Measurements from ENCODE around the gene PCTP. TPM values are rescaled to one million over a fixed set of nuclear protein-coding genes. Genes with fewer than 3 reads are reported as not detected.
A peak's percentile ranks its signal among the peaks of the same experiment; 100 is the strongest.

PCTP gene
- total RNA-seq, 4 donors from 2014 or later, result 5.0 to 14.3 (median 6.9) TPM

- 84 to 92% methylated on average over 3 of the region's 3 CpGs for WGBS, 2 donors
- no peak overlapping the region for H3K4me3 ChIP-seq (ENCODE audit: low read depth, poor library complexity, severe bottlenecking)
- intact Hi-C loops (cut with DNase I; ENCODE audit: low total_unique reads), result no loop called here
- TF ChIP-seq POLR2A (IDR thresholded peaks at IDR 0.05), result no peak
- TF ChIP-seq, protein P1, sequence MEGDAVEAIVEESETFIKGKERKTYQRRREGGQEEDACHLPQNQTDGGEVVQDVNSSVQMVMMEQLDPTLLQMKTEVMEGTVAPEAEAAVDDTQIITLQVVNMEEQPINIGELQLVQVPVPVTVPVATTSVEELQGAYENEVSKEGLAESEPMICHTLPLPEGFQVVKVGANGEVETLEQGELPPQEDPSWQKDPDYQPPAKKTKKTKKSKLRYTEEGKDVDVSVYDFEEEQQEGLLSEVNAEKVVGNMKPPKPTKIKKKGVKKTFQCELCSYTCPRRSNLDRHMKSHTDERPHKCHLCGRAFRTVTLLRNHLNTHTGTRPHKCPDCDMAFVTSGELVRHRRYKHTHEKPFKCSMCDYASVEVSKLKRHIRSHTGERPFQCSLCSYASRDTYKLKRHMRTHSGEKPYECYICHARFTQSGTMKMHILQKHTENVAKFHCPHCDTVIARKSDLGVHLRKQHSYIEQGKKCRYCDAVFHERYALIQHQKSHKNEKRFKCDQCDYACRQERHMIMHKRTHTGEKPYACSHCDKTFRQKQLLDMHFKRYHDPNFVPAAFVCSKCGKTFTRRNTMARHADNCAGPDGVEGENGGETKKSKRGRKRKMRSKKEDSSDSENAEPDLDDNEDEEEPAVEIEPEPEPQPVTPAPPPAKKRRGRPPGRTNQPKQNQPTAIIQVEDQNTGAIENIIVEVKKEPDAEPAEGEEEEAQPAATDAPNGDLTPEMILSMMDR (IDR thresholded peaks at IDR 0.05), result no peak
- DNase-seq (ENCODE audit: low spot score in 2 of 2), result no peak
Measured at GRCh38 chr17:55793272-55793671, 42.4 kb downstream of the PCTP start.

GRCh38 chr17:55794725-55795482, 44.1 kb downstream of the PCTP start:
- TF ChIP-seq POLR2A (IDR thresholded peaks at IDR 0.05), result no peak
- TF ChIP-seq, protein P1 (IDR thresholded peaks at IDR 0.05), result no peak
- 52 to 67% methylated on average over 6 of the region's 6 CpGs for WGBS, 2 donors
- intact Hi-C loops (cut with DNase I; ENCODE audit: low total_unique reads), result no loop called here
- no peak overlapping the region for H3K4me3 ChIP-seq (ENCODE audit: low read depth, poor library complexity, severe bottlenecking)
- no peak for DNase-seq (ENCODE audit: low spot score in 2 of 2)

GRCh38 chr17:55806745-55807495, 56.1 kb downstream of the PCTP start:
- H3K4me3 ChIP-seq (ENCODE audit: low read depth, poor library complexity, severe bottlenecking), result no peak overlapping the region
- no peak for DNase-seq (ENCODE audit: low spot score in 2 of 2)
- TF ChIP-seq, protein P1 (IDR thresholded peaks at IDR 0.05), result no peak
- no peak for TF ChIP-seq POLR2A (IDR thresholded peaks at IDR 0.05)
- intact Hi-C loops (cut with DNase I; ENCODE audit: low total_unique reads), result no loop called here
- 88 to 89% methylated on average over 2 of the region's 2 CpGs for WGBS, 2 donors

DNA sequence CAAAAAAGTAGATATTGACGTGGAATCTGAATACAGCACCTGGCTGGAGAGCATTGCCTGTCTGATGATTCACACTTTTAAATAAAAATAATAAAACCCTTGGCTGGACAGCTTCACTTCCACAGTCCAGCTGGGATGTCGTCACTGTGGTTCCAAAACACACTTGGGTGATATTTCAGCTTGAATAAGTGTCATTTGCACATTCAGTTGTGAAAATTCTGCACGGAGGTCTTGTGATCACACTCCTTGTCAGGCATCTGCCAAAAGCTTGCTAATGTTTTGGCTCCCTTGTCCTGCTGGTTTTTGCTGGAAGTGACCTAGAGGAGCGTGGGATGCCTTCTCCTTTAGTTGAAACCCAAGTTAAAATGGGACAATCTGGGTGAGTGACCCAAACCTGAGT, 60.7 kb downstream of the PCTP start:
- peak in 1 of 2 donors; percentile 16 for DNase-seq (ENCODE audit: low spot score in 2 of 2)
- intact Hi-C loops (cut with DNase I; ENCODE audit: low total_unique reads), result no loop called here
- 61 to 63% methylated on average over 4 of the region's 4 CpGs for WGBS, 2 donors
- TF ChIP-seq, protein P1 (IDR thresholded peaks at IDR 0.05), result no peak
- no peak for TF ChIP-seq POLR2A (IDR thresholded peaks at IDR 0.05)
- no peak overlapping the region for H3K4me3 ChIP-seq (ENCODE audit: low read depth, poor library complexity, severe bottlenecking)

DNA sequence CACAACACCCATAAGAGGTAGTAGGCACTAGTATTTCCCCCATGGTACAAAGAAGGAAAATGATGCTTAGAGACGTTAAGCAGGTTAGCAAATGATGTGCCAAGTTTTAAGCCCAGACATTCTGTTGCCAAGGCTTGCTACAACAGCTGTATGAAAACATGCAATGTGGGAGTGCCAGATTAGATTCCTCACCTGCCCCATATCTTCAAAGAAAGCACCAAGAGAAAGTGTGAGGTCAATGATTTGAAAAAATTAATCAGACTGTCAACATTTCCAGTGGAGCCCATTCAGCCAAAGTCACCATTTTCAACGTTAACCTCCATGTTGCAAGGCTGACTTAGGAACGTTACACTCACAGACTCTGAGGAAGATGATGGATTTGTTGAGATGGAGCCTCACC, 61.5 kb downstream of the PCTP start:
- no peak overlapping the region for H3K4me3 ChIP-seq (ENCODE audit: low read depth, poor library complexity, severe bottlenecking)
- WGBS, 2 donors, result 78 to 79% methylated on average over 3 of the region's 3 CpGs
- TF ChIP-seq, protein P1 (IDR thresholded peaks at IDR 0.05), result no peak
- TF ChIP-seq POLR2A (IDR thresholded peaks at IDR 0.05), result no peak
- intact Hi-C loops (cut with DNase I; ENCODE audit: low total_unique reads), result no loop called here
- no peak for DNase-seq (ENCODE audit: low spot score in 2 of 2)

All from lower leg skin (tissue), 4 donors.